Left lung (tissue), 10 donors: ENCODE data around the gene FTCDNL1. TPM values are rescaled to one million over a fixed set of nuclear protein-coding genes. Genes with fewer than 3 reads are reported as not detected.

ENCODE experiments used
- ATAC-seq: fragments of 200-7000 bp; cut with Tn5 transposase; one replicate; pipeline ENCODE4 v1.9.1; 2020; ENCODE audit warnings: moderate library complexity
- DNase-seq, 4 donors: peaks; one replicate each; pipeline ENCODE4 v3.0.0-alpha.2; 2013 to 2020
- H3K27ac ChIP-seq, 2 donors: fragments of 200-600 bp; sonication (generic) in 1 of 2; one replicate each; pipeline versions ENCODE4 v1.5.0 to v1.8.0; 2020 to 2021
- H3K27me3 ChIP-seq, 2 donors: fragments of 200-600 bp; sonication (generic) in 1 of 2; one replicate each; pipeline versions ENCODE4 v1.5.0 to v1.8.0; 2020 to 2021
- H3K36me3 ChIP-seq, 2 donors: fragments of 200-600 bp; sonication (generic) in 1 of 2; one replicate each; pipeline versions ENCODE4 v1.5.0 to v1.8.0; 2020 to 2021
- H3K4me1 ChIP-seq, 2 donors: fragments of 200-600 bp; one replicate each; pipeline ENCODE4 v1.8.0; 2021
- H3K4me3 ChIP-seq, 2 donors: fragments of 200-600 bp; sonication (generic) in 1 of 2; one replicate each; pipeline versions ENCODE4 v1.5.0 to v1.8.0; 2020 to 2021; ENCODE audit warnings: mild to moderate bottlenecking in 1 of 2
- H3K9me3 ChIP-seq, 2 donors: fragments of 200-600 bp; sonication (generic) in 1 of 2; one replicate each; pipeline versions ENCODE4 v1.5.0 to v1.8.0; 2020 to 2021
- intact Hi-C, 2 donors: fragments of 100-400 bp; cut with DNase I; formaldehyde crosslinking; loops; one replicate each; pipeline versions ENCODE4 v1.11.2 to v1.14.2; 2022
- polyA plus RNA-seq, 6 donors: library from polyadenylated mRNA; unstranded; fragments of 120-200 nt; gene quantifications; one replicate each; pipeline ENCODE4 v1.2.1, GENCODE V29; 2013; ENCODE audit not compliant: insufficient read length in 6 of 6
- total RNA-seq, 2 donors: library from RNA; stranded (reverse); fragmentation: NEBNext Ultra II Directional; extraction: Animal tissue kit (Norgen Biotek cat#: 25700); gene quantifications; one replicate each; pipeline ENCODE4 v1.2.1, GENCODE V29; 2021
- TF ChIP-seq, protein P1 (sequence below), 2 donors: fragments of 200-600 bp; sonication (generic) in 1 of 2; IDR thresholded peaks; one replicate each; pipeline versions ENCODE4 v1.5.0 to v1.8.0; 2021; ENCODE audit warnings: antibody characterized with exemption in 2 of 2
- donor health status: DM: no; HTN: yes; CAD: no.
- donor health status: DM: no; HTN: no; CAD: no.

FTCDNL1 gene
- total and polyA plus RNA-seq, 8 donors: 0.09 to 3.5 (median 0.34) TPM

DNA sequence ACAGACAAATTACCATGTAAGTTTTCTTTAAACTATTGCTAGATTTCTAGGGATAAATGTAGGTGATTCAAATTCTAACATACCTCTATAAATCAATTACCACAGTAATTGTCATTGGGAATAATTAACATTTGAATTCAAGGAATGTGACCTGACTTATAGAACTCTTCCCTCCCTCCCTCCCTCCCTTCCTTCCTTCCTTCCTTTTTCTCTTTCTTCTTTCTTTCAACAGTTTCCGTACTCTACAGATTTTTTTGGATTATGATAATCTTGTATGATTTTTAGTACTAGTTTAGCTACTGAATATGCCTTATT, 18.2 kb upstream of the FTCDNL1 start:
- Histone ChIP-seq H3K9me3 (peaks cover 0 to 4% of the 10 kb centered on the region in 2 donors), H3K4me3 (no peak overlapping the region), H3K4me1 (no peaks in the 10 kb centered on the region), H3K27ac (no peak overlapping the region), H3K36me3 (no peaks in the 10 kb centered on the region), H3K27me3 (peaks cover 0 to 8% of the 10 kb centered on the region in 2 donors)
- ATAC-seq (no peak), DNase-seq (no peak)
- intact Hi-C loops: no loop called here
- TF ChIP-seq, protein P1, sequence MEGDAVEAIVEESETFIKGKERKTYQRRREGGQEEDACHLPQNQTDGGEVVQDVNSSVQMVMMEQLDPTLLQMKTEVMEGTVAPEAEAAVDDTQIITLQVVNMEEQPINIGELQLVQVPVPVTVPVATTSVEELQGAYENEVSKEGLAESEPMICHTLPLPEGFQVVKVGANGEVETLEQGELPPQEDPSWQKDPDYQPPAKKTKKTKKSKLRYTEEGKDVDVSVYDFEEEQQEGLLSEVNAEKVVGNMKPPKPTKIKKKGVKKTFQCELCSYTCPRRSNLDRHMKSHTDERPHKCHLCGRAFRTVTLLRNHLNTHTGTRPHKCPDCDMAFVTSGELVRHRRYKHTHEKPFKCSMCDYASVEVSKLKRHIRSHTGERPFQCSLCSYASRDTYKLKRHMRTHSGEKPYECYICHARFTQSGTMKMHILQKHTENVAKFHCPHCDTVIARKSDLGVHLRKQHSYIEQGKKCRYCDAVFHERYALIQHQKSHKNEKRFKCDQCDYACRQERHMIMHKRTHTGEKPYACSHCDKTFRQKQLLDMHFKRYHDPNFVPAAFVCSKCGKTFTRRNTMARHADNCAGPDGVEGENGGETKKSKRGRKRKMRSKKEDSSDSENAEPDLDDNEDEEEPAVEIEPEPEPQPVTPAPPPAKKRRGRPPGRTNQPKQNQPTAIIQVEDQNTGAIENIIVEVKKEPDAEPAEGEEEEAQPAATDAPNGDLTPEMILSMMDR (IDR thresholded peaks at IDR 0.05): no peak

DNA sequence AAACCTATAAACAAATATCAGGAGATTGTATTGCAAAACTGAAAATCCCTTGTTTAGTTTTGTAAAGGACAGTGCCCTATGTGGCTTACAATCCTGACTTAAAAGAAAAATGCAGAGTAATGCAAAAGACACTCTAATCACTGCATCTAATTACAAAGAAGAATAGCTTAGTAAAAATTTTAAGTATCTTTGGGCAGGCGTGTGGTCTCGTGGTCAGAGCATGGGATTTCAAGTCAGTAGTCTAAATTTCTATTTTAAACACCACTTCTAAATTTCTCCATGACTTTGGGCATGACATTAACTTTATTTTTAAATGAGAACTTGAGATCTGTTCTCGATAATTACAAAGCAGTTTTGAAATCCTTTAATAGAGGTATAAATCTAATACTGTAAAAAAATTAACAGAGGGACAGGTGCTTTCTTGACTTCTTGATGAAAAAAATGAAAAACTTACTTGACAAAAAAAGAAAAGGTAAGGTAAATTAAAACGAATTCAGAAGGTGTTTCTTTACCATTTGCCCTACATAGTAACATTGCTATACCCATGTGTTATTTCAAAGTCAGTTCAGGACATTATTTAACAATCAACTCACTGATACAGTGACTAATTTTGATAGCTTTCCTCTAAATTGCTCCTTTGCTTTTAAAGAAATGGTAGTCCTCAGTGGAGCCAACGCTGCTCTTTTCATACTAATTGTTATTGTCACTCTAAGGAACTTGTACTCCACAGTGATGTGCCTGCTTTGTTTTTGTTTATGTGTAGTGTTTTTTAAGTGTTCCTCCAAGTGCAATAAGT, 17.6 kb upstream of the FTCDNL1 start:
- TF ChIP-seq, protein P1 (IDR thresholded peaks at IDR 0.05): no peak
- Histone ChIP-seq H3K27ac (no peak overlapping the region), H3K4me3 (no peak overlapping the region)

DNA sequence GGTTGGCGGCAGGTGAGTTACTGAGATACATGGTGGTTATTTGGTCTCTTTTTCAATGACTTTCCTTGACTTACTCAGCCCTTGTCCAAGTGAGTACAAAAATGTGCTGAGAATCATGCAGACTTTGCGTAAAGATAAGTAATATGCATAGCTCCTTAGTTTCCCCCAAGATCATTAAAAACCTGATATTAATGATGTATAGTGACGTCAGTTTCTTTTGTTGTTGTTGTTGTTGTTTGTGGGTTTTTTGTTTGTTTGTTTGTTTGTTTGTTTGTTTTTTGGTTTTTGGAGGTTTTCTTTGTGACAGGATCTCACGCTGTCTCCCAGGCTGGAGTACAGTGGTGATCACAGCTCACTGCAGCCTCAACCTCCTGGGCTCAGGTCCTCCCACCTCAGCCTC, 14.9 kb upstream of the FTCDNL1 start:
- no peak for DNase-seq
- Histone ChIP-seq H3K27me3 (peaks cover 0 to under 1% of the 10 kb centered on the region in 2 donors), H3K4me1 (no peaks in the 10 kb centered on the region), H3K4me3 (no peak overlapping the region), H3K36me3 (no peaks in the 10 kb centered on the region), H3K27ac (no peak overlapping the region), H3K9me3 (no peaks in the 10 kb centered on the region)
- ATAC-seq: no peak
- intact Hi-C loops: no loop called here
- TF ChIP-seq, protein P1 (IDR thresholded peaks at IDR 0.05): no peak

More for the DNA sequence above, 17.6 kb upstream of the FTCDNL1 start:
- H3K36me3 ChIP-seq: no peaks in the 10 kb centered on the region
- H3K4me1 ChIP-seq: no peaks in the 10 kb centered on the region
- intact Hi-C loops: no loop called here
- ATAC-seq: no peak
- DNase-seq: no peak
- no peaks in the 10 kb centered on the region for H3K9me3 ChIP-seq
- peaks cover 0 to 8% of the 10 kb centered on the region in 2 donors for H3K27me3 ChIP-seq

DNA sequence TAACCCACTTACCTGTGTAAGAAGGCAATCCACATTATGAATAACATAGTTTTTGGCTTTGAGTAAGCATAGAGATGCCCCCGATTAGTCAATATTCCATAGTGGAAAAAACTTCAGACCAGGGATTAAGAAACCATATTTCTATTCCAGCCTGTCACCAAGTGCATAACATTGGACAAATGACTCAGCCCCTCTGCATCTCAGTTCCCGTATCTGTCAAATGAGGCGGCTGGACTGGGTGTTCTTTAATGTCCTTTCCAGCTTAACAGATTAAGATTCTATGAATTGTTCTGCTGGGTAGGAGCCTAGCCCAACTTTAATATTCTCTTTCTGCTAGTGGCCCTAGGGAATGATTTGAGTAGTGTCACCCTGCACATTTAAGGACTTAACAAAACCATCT, 11.8 kb upstream of the FTCDNL1 start:
- intact Hi-C loops: no loop called here
- Histone ChIP-seq H3K4me1 (no peaks in the 10 kb centered on the region), H3K36me3 (no peaks in the 10 kb centered on the region), H3K27me3 (no peaks in the 10 kb centered on the region), H3K27ac (no peak overlapping the region), H3K9me3 (no peaks in the 10 kb centered on the region), H3K4me3 (no peak overlapping the region)
- DNase-seq (no peak), ATAC-seq (no peak)
- TF ChIP-seq, protein P1 (IDR thresholded peaks at IDR 0.05): no peak

DNA sequence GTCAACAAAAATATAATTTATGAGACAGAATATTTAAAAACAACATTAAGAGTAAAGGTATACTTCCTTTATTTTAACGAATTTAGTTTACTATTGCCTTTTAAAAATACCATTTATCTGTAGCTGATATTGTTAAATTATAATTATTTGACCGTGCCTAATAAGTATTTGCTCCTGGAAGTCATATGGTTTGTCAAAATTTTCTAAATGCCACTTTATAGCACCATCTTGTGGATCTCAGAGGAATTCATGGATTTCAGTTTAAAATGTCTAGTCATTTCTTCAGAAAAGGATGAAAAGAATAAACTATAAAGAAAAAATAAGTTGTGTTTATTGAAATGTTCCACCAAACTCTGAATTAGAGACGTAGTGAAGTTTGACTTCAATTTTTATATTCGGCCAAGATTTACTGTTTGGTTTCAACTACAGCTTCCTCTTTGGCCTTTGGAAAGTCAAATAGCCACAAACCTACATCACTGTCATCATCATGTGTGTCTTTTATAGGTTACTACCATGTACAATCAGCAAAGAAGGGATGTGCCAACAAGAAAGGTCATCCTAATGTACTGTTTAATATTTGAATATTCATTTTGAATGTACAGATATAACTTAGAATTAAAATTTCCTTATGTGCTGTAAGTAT, 10.3 kb upstream of the FTCDNL1 start:
- Histone ChIP-seq H3K4me1 (no peaks in the 10 kb centered on the region), H3K27ac (no peak overlapping the region), H3K9me3 (no peaks in the 10 kb centered on the region), H3K27me3 (no peaks in the 10 kb centered on the region), H3K4me3 (no peak overlapping the region), H3K36me3 (no peaks in the 10 kb centered on the region)
- ATAC-seq (peak; percentile 49), DNase-seq (peak in 1 of 4 donors; percentile 33)
- TF ChIP-seq, protein P1 (IDR thresholded peaks at IDR 0.05): peak; percentile 12 to 59
- intact Hi-C loops: no loop called here
